CD4-positive, alpha-beta T cell treated with Interleukin-2 at 100 ng/mL for 4 hours (primary cell): ENCODE data around the gene ALPI.

ENCODE experiments used
- DNase-seq: peaks from one replicate; pipeline ENCODE4 v3.0.0-alpha.2; 2020; ENCODE audit warnings: low spot score

The ALPI gene

GRCh38 chr2:232501794-232502390, 45.9 kb downstream of the ALPI start:
- DNase-seq: no peak

GRCh38 chr2:232502511-232502910, 46.6 kb downstream of the ALPI start:
- DNase-seq: no peak

GRCh38 chr2:232502911-232503808, 47.2 kb downstream of the ALPI start:
- no peak for DNase-seq

GRCh38 chr2:232503809-232504323, 47.9 kb downstream of the ALPI start:
- no peak for DNase-seq

GRCh38 chr2:232504438-232504837, 48.5 kb downstream of the ALPI start:
- DNase-seq: no peak

- DNase-seq: no peak
Measured at GRCh38 chr2:232505856-232506255, 49.9 kb downstream of the ALPI start.

GRCh38 chr2:232506709-232507108, 50.8 kb downstream of the ALPI start:
- no peak for DNase-seq

- no peak for DNase-seq
Measured at GRCh38 chr2:232508251-232508650, 52.3 kb downstream of the ALPI start.
